ENCODE data around the gene BUD13. TPM values are rescaled to one million over a fixed set of nuclear protein-coding genes. Genes with fewer than 3 reads are reported as not detected.
"Not testable (repeated sequence)": the region's sequence is repeated elsewhere in the genome, so short reads cannot be mapped to it uniquely, and the experiment has no call there.

The BUD13 gene
- total RNA-seq, 1 donor from 2014 or later = 16.9 TPM

DNA sequence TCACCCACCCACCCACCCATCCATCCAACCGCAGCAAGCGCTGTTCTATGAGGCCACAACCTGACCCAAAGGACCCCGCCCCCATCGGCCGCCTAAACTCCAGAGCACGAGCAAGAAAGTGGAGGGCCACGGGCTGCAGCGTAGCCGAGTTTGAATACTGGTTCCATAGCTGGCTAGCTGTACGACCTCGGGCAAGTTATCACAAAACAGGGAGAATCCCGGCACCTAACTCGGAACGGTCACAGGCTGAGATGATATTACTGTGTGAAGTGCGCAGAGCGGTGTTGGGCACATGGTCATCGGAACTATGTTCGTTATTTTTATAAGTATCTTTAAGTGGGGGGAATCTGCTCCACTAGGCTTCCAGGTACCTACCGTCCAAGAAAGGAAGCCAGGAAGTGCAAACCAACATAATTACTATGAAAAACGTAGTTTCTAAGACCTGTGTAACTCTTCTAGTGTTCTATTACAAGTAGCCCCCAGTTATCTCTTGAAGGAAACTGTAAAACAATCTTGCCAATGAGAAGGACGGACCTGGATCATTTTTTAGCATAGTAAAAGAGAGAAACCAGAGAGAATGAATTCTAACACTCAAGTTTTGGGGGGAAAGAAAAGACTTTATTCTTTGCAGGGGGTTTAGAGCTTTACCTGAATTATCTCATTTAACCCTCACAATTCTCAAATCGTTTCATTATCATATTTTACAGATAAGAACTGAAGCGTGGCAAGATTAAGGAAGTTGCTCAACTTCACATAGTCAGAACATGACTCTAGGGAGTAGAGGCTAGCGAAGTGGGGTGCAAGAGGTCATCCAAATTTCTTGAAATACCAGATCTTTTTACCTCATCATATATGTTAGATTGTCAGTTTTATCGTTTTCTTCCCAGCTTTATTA is 663 bp upstream of the BUD13 start:
- TF ChIP-seq, protein P1, sequence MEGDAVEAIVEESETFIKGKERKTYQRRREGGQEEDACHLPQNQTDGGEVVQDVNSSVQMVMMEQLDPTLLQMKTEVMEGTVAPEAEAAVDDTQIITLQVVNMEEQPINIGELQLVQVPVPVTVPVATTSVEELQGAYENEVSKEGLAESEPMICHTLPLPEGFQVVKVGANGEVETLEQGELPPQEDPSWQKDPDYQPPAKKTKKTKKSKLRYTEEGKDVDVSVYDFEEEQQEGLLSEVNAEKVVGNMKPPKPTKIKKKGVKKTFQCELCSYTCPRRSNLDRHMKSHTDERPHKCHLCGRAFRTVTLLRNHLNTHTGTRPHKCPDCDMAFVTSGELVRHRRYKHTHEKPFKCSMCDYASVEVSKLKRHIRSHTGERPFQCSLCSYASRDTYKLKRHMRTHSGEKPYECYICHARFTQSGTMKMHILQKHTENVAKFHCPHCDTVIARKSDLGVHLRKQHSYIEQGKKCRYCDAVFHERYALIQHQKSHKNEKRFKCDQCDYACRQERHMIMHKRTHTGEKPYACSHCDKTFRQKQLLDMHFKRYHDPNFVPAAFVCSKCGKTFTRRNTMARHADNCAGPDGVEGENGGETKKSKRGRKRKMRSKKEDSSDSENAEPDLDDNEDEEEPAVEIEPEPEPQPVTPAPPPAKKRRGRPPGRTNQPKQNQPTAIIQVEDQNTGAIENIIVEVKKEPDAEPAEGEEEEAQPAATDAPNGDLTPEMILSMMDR (IDR thresholded peaks at IDR 0.05; ENCODE audit: unreplicated experiment) = no peak
- Mint-ChIP-seq H3K27ac (ENCODE audit: unreplicated experiment) (peak overlapping the region; percentile 74), H3K9me3 (ENCODE audit: unreplicated experiment) (no peaks in the 10 kb centered on the region), H3K4me1 (ENCODE audit: unreplicated experiment) (peaks cover 23% of the 10 kb centered on the region), H3K4me3 (ENCODE audit: unreplicated experiment) (peak overlapping the region; percentile 98), H3K27me3 (ENCODE audit: unreplicated experiment) (peaks cover 5% of the 10 kb centered on the region), H3K36me3 (ENCODE audit: low read depth, unreplicated experiment) (peaks cover 20% of the 10 kb centered on the region)
- DNase-seq (ENCODE audit: low spot score) = peak; percentile 65

DNA sequence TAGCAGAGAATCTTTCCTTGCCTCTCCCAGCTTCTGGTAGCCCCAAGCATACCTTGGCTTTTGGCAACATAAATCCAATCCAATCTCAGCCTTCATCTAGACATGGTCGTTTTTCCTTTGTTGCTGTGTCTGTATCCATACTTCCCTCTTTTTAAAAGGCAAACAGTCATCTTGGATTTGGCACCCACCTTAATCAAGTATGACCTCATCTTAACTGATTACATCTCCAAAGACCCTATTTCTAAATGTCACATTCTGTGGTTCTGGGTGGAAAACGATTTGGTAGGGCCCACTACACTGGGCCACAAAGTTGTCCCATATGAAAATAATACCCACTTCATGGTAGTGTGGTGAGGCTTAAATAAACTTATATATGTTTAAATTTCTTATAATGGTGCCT is 852 bp downstream of the BUD13 start:
- Mint-ChIP-seq H3K27ac (ENCODE audit: unreplicated experiment) (peak overlapping the region; percentile 96), H3K36me3 (ENCODE audit: low read depth, unreplicated experiment) (peaks cover 9% of the 10 kb centered on the region), H3K4me1 (ENCODE audit: unreplicated experiment) (peaks cover 23% of the 10 kb centered on the region), H3K4me3 (ENCODE audit: unreplicated experiment) (peak overlapping the region; percentile 98), H3K27me3 (ENCODE audit: unreplicated experiment) (peaks cover 2% of the 10 kb centered on the region), H3K9me3 (ENCODE audit: unreplicated experiment) (no peaks in the 10 kb centered on the region)
- TF ChIP-seq, protein P1 (IDR thresholded peaks at IDR 0.05; ENCODE audit: unreplicated experiment) = no peak
- DNase-seq (ENCODE audit: low spot score) = no peak

DNA sequence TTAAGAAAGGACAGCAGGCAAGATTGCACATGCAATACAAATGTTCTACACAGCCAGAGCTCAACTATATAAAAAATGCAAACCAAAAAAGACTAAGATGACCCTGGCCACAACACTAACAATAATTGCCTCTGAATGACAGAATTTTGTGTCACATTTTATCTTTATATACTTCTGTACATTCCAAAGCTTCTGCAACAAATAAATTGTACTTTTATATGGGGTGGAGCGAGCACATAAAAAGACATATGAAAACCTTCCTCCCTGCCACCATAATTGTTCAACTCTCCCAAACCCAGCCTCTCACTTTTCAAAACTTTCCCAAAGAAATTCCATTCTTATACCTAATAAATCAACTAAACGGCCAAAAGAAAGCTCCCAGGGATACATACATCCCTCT is 10.7 kb downstream of the BUD13 start:
- no peaks in the 10 kb centered on the region for H3K27me3 Mint-ChIP-seq (ENCODE audit: unreplicated experiment)
- H3K36me3 Mint-ChIP-seq (ENCODE audit: low read depth, unreplicated experiment) = peaks cover 29% of the 10 kb centered on the region
- DNase-seq (ENCODE audit: low spot score) = no peak
- no peak overlapping the region for H3K4me3 Mint-ChIP-seq (ENCODE audit: unreplicated experiment)
- TF ChIP-seq, protein P1 (IDR thresholded peaks at IDR 0.05; ENCODE audit: unreplicated experiment) = no peak
- H3K27ac Mint-ChIP-seq (ENCODE audit: unreplicated experiment) = no peak overlapping the region
- no peaks in the 10 kb centered on the region for H3K9me3 Mint-ChIP-seq (ENCODE audit: unreplicated experiment)
- peaks cover 3% of the 10 kb centered on the region for H3K4me1 Mint-ChIP-seq (ENCODE audit: unreplicated experiment)

DNA sequence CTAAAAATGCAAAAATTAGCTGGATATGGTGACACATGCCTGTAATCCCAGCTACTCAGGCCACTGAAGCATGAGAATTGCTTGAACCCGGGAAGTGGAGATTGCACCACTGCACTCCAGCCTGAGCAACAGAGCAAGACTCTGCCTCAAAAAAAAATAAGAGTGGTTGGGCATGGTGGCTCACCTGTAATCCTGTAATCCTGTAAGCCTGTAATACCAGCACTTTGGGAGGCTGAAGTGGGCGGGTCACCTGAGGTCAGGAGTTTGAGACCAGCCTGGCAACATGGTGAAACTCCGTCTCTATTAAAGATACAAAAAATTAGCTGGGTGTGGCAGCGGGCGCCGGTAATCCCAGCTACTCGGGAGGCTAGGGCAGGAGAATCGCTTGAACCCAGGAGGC is 16.7 kb downstream of the BUD13 start:
- peaks cover 24% of the 10 kb centered on the region for H3K36me3 Mint-ChIP-seq (ENCODE audit: low read depth, unreplicated experiment)
- H3K9me3 Mint-ChIP-seq (ENCODE audit: unreplicated experiment); H3K4me3 Mint-ChIP-seq (ENCODE audit: unreplicated experiment); H3K27ac Mint-ChIP-seq (ENCODE audit: unreplicated experiment); DNase-seq (ENCODE audit: low spot score); H3K4me1 Mint-ChIP-seq (ENCODE audit: unreplicated experiment); H3K27me3 Mint-ChIP-seq (ENCODE audit: unreplicated experiment): not testable (repeated sequence)

DNA sequence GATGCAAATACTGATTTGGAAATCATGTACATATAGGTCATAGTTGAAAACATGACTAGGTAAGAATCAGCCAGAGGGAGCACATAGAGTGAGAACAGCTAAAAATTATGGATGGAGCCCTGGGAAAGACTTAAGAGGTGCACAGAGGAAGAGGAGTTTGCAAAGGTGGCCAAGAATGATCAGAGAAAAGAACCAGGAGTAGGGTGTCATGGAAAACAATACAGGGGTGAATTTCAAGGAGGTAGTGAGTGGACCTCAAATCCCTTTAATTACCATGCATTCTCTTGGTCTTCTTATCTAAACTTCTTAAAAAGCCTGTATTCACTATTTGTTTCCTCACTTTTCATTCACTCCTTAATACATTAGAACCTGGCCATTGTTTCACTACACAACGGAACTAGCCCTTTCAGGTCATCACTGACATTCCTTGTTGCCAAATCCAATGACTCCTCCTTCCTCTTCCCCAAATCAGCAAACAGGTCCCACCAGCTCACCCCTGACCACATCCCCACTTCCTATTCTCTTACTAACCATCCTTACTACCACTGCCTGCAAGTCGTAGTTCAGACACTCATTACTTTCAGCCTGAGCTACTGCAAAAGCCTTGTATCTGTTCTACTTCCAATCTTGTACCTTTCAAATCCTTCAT is 22.6 kb downstream of the BUD13 start:
- H3K9me3 Mint-ChIP-seq (ENCODE audit: unreplicated experiment) = no peaks in the 10 kb centered on the region
- H3K36me3 Mint-ChIP-seq (ENCODE audit: low read depth, unreplicated experiment) = peaks cover 9% of the 10 kb centered on the region
- no peak overlapping the region for H3K27ac Mint-ChIP-seq (ENCODE audit: unreplicated experiment)
- no peak overlapping the region for H3K4me3 Mint-ChIP-seq (ENCODE audit: unreplicated experiment)
- DNase-seq (ENCODE audit: low spot score) = no peak
- H3K4me1 Mint-ChIP-seq (ENCODE audit: unreplicated experiment) = no peaks in the 10 kb centered on the region
- TF ChIP-seq, protein P1 (IDR thresholded peaks at IDR 0.05; ENCODE audit: unreplicated experiment) = no peak
- H3K27me3 Mint-ChIP-seq (ENCODE audit: unreplicated experiment) = no peaks in the 10 kb centered on the region
